Activated T-helper 17 cell treated with anti-CD3 and anti-CD28 coated beads, Interleukin-2, amount 50 U/mL, for 72 hours (primary cell): ENCODE data around the gene PALB2. TPM values are rescaled to one million over a fixed set of nuclear protein-coding genes. Genes with fewer than 3 reads are reported as not detected.

Experiments
- ATAC-seq: fragments of 150-1000 bp; cut with Tn5 transposase; replicated peaks from 2 replicates; pipeline ENCODE4 v1.10.0; 2021; ENCODE audit warnings: mild to moderate bottlenecking, moderate library complexity
- H3K27ac Mint-ChIP-seq: one replicate; pipeline ENCODE4 v1.8.0; 2022; ENCODE audit warnings: mixed read lengths
- H3K27me3 Mint-ChIP-seq: one replicate; pipeline ENCODE4 v1.8.0; 2022; ENCODE audit warnings: mixed read lengths
- H3K36me3 Mint-ChIP-seq: one replicate; pipeline ENCODE4 v1.8.0; 2022; ENCODE audit warnings: low read depth, mild to moderate bottlenecking, mixed read lengths
- H3K4me1 Mint-ChIP-seq: one replicate; pipeline ENCODE4 v1.8.0; 2022; ENCODE audit warnings: mixed read lengths
- H3K4me3 Mint-ChIP-seq: one replicate; pipeline ENCODE4 v1.8.0; 2022; ENCODE audit warnings: mild to moderate bottlenecking, mixed read lengths
- H3K9me3 Mint-ChIP-seq: one replicate; pipeline ENCODE4 v1.8.0; 2022; ENCODE audit warnings: mixed read lengths
- total RNA-seq, 2 donors: library from RNA; stranded (reverse); gene quantifications; one replicate each; pipeline ENCODE4 v1.2.3, GENCODE V29; 2022

Gene PALB2
- total RNA-seq, result 10 to 100 TPM; 17.6 to 20.5 TPM

DNA sequence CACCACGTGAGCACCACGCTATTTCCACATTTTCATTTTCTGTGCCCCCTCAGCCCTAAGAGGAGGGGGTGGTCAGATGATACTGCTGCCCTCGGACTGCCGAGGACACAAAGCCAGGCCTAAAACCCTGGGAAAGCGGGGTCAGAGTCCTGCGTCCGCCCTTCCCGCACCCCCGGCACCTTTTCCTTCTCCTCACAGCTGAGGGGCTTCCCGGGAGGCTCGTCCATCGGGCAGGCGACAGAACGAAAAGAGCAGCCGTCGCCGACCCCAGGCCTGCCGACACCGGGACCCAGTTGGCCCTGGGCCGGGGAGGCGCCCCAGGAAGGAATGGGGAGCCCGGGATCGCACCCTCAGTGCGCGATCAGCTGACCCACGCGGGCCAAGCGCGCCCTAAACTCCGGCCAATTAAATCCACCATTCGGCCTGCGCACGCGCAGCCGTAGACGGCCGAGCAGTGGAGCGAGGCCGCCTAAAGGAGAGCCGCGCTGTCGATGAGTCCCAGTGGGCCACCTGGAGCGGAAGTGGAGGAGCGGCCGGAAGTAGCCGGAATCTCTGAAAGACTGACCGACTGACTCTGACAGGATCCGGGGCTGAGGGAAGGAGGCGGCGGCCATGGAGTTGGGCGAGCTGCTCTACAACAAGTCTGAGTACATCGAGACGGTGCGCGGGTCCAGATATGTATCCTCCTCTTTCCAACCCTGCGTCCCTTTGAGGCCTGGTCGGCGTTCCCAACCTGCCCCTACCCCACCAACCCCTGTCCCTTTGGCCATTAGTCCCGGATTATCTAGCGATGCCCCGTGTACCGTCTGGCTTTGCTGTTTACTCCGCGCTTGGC lies at the start of gene PALB2, which contains the start of gene DCTN5:
PALB2 (minus strand) TSS at position 380 of the 835 bp plus-strand sequence; CDS start at position 227, 153 bp downstream.
DCTN5 (plus strand) TSS at position 536 of the 835 bp plus-strand sequence; CDS start at position 613, 77 bp downstream.
- Mint-ChIP-seq H3K27me3 (no peaks in the 10 kb centered on the region), H3K36me3 (peaks cover 79% of the 10 kb centered on the region), H3K27ac (peak within 1 kb of the TSS; percentile 98), H3K9me3 (no peaks in the 10 kb centered on the region), H3K4me1 (peaks cover 16% of the 10 kb centered on the region), H3K4me3 (peak within 1 kb of the TSS; percentile 96)
- ATAC-seq, result peak; percentile 99

DNA sequence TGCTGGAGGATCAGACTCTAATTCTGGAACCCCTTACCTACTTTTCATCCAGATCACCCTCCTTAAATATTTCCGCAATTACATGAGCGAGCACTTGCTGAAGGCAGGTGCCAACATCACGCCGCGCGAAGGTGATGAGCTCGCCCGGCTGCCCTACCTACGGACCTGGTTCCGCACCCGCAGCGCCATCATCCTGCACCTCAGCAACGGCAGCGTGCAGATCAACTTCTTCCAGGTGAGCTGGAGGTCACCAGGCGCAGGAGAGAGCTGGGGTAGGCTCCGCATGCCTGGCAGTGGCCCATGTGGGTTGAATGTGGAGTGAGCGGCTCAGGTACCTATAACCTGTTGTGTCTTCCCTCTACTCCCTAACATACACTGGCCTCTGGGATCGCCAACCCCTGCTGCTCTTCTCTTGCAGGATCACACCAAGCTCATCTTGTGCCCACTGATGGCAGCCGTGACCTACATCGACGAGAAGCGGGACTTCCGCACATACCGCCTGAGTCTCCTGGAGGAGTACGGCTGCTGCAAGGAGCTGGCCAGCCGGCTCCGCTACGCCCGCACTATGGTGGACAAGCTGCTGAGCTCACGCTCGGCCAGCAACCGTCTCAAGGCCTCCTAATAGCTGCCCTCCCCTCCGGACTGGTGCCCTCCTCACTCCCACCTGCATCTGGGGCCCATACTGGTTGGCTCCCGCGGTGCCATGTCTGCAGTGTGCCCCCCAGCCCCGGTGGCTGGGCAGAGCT lies 48.5 kb upstream of the PALB2 start:
- peaks cover 60% of the 10 kb centered on the region for H3K36me3 Mint-ChIP-seq
- no peak for ATAC-seq
- H3K4me1 Mint-ChIP-seq, result no peaks in the 10 kb centered on the region
- no peak overlapping the region for H3K27ac Mint-ChIP-seq
- H3K27me3 Mint-ChIP-seq, result no peaks in the 10 kb centered on the region
- H3K4me3 Mint-ChIP-seq, result no peak overlapping the region
- H3K9me3 Mint-ChIP-seq, result no peaks in the 10 kb centered on the region

DNA sequence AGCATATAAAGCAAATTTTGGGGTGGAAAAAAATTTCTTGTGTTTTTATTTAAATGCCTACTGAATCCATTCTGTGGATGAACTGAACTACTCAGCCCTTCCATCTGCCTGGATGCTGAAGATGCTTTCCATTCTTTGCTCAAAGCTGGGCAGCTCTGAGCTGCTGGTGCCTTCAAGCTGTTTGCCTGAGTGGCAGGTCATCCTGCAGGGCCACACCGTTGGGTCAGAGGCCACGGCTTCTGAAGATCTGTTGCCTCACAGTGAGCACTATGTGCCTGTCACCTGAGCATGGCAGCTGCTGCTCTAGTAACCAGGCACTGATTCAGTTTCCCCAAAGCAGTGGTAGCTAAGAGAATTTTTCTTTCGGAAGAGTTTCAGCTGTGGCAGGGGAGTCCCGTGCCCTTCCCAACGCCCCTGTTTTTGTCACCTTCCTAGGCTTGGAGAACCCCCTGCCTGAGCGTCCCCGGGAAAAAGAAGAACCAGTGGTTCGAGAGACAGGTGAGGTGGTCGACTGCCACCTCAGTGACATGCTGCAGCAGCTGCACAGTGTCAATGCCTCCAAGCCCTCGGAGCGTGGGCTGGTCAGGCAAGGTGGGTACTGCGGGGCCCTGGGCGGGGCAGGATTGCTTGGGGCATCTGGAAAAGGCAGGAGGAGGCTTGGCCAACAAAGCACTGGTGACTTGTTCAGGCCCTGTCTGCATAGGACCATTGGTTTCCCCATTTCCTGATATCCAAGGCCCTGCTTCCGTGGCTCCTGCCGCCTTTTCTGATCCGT lies 46.1 kb upstream of the PALB2 start:
- no peaks in the 10 kb centered on the region for H3K27me3 Mint-ChIP-seq
- H3K9me3 Mint-ChIP-seq, result no peaks in the 10 kb centered on the region
- H3K27ac Mint-ChIP-seq, result no peak overlapping the region
- no peak overlapping the region for H3K4me3 Mint-ChIP-seq
- no peak for ATAC-seq
- H3K4me1 Mint-ChIP-seq, result no peaks in the 10 kb centered on the region
- peaks cover 84% of the 10 kb centered on the region for H3K36me3 Mint-ChIP-seq

DNA sequence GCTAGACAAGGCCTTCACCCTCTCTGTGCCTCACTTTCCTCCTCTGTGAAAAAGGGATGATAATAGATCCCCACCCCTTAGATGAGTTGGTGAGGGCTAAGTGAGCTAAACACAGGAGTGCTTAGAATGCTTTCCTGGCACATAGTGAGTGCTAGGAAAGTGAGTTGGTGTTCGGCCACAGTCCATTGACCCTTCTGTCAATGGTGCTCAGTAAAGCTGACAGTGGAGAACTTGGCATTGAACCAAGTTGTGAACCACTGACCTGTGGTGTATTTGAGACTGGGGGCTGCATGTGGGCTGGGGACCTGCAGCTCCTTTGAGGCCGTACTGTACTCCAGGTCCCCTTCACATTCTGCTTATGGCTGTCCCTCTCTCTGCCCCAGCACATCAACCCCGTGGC lies 42.4 kb upstream of the PALB2 start:
- ATAC-seq, result no peak
- Mint-ChIP-seq H3K4me1 (peaks cover 5% of the 10 kb centered on the region), H3K27me3 (no peaks in the 10 kb centered on the region), H3K27ac (no peak overlapping the region), H3K36me3 (peaks cover 100% of the 10 kb centered on the region), H3K9me3 (no peaks in the 10 kb centered on the region), H3K4me3 (no peak overlapping the region)

DNA sequence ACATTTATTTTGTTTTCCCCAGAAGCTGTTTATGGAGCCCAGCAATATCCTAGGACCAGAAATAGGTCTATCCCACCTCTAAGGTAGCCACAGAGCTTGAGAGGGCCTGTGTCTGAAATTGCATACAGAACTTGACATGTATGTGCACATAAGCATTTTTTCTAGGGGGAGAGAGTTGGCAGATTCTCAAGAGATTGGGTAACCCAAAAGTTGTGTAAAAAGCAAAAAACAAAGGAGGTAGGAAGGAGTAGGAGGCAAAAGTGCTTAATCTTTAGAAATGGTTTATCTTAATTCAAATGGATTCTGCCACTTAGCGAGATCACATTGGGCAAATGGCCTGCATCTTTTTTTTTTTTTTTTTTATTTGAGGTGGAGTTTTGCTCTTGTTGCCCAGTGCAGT lies 41.1 kb upstream of the PALB2 start:
- H3K9me3 Mint-ChIP-seq, result no peaks in the 10 kb centered on the region

DNA sequence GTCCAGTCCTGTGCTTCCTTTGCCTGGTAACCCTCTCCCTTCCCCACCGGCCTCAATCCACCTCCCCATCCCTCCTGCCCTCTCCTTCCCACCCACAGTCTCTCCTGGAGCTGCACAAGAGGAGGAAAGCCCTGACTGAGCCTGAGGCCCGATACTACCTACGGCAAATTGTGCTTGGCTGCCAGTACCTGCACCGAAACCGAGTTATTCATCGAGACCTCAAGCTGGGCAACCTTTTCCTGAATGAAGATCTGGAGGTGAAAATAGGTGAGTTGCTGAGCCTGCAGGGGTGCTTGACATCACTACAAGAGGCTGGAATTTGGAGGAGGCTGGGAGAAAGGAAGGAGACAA lies 38.9 kb upstream of the PALB2 start:
- H3K9me3 Mint-ChIP-seq, result no peaks in the 10 kb centered on the region
- peak overlapping the region; percentile 89 for H3K4me3 Mint-ChIP-seq
- H3K27ac Mint-ChIP-seq, result peak overlapping the region; percentile 78
- peaks cover 5% of the 10 kb centered on the region for H3K4me1 Mint-ChIP-seq
- H3K27me3 Mint-ChIP-seq, result no peaks in the 10 kb centered on the region
- ATAC-seq, result no peak
- H3K36me3 Mint-ChIP-seq, result peaks cover 69% of the 10 kb centered on the region

More for the DNA sequence above, 41.1 kb upstream of the PALB2 start:
- H3K27me3 Mint-ChIP-seq, result no peaks in the 10 kb centered on the region
- H3K4me1 Mint-ChIP-seq, result peaks cover 5% of the 10 kb centered on the region
- no peak overlapping the region for H3K4me3 Mint-ChIP-seq
- H3K36me3 Mint-ChIP-seq, result peaks cover 88% of the 10 kb centered on the region
- no peak for ATAC-seq
- no peak overlapping the region for H3K27ac Mint-ChIP-seq

DNA sequence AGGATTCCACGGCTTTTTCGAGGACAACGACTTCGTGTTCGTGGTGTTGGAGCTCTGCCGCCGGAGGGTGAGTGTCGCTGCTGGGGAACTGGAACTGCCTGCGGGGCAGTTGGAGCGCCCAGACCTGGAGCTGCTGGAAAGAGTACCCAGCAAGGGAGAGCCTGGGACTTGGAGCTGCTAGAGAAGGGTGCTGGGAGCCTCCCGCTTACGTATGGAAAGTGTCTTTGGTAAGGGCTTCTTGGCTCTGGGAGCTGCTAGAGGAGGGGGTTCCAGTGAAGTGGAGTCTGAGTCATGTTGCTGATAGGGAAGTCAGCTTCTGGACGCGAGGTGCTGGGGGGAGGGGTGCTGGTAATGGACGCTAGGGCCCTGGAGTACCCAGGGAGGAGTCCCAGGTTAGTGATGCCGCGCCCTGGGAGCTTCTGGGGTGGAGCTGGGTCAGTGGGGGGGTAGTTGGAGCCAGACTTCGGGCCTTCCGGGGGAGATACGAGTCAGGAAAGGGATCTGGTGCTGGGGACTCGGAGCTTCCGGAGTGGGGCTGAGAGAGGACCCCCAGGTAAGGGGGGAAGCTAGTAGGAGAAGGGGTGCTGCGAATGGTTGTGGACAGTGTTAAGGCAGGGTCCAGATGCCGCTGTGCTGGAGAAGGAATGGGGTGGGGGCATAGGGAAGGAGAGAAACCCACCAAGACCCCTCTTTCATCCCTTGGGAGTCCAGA lies 38.3 kb upstream of the PALB2 start:
- Mint-ChIP-seq H3K4me3 (peak overlapping the region; percentile 89), H3K27me3 (no peaks in the 10 kb centered on the region), H3K36me3 (peaks cover 69% of the 10 kb centered on the region), H3K27ac (peak overlapping the region; percentile 78), H3K4me1 (peaks cover 5% of the 10 kb centered on the region), H3K9me3 (no peaks in the 10 kb centered on the region)
- ATAC-seq, result peak; percentile 10

DNA sequence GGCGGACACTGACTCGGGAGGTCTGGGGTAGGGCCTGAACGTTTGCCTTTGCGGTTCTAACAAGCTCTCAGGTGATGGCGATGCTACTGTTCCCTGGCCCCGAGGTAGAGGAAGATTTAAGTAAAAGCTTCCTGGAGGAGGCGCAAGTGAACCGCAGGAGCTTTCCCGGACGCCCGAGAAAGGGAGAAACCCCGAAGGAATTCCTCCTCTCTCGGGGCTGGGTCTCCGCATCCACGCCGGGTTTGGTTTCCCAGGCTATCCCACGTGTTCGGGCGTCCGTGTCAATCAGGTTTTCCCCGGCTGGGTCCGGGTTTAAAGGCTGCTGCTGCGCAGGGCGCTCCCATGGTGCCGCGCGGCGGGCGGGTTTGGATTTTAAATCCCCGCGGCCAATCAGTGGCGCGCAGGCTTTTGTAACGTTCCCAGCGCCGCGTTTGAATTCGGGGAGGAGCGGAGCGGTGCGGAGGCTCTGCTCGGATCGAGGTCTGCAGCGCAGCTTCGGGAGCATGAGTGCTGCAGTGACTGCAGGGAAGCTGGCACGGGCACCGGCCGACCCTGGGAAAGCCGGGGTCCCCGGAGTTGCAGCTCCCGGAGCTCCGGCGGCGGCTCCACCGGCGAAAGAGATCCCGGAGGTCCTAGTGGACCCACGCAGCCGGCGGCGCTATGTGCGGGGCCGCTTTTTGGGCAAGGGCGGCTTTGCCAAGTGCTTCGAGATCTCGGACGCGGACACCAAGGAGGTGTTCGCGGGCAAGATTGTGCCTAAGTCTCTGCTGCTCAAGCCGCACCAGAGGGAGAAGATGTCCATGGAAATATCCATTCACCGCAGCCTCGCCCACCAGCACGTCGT lies 37.5 kb upstream of the PALB2 start, which contains the start of gene PLK1:
PLK1 (plus strand) TSS at position 460 of the 844 bp plus-strand sequence; CDS start at position 504, 44 bp downstream.
- Mint-ChIP-seq H3K27ac (peak within 1 kb of the TSS; percentile 78), H3K4me3 (peak within 1 kb of the TSS; percentile 89), H3K4me1 (peaks cover 5% of the 10 kb centered on the region), H3K27me3 (no peaks in the 10 kb centered on the region), H3K36me3 (peaks cover 68% of the 10 kb centered on the region), H3K9me3 (no peaks in the 10 kb centered on the region)
- peak; percentile 97 for ATAC-seq

DNA sequence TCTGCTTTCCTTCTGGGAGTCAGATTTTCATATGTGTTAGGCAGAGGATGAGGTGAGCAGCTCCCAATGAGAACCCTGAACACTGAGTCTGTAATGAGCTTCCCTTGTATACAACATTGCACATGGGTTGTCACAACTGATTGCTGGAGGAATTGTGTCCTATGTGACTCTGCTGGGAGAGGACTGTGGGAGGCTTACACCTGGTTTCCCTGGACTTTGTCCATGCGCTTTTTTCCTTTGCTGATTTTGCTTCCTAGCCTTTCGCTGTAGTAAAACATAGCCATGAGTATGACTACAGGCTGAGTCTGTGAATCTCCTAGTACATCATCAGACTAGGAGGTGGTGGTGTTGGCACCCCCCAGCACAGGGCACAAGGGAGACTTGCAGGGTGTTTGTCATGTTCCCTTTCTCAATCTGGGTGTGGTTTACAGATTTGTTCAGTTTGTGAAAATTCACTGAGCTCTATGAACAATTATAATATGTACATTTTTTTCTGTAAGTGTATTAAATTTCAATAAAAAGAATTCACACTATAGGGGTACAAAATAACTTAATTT lies 35.9 kb upstream of the PALB2 start:
- peak overlapping the region; percentile 89 for H3K4me3 Mint-ChIP-seq
- no peak overlapping the region for H3K27ac Mint-ChIP-seq
- no peaks in the 10 kb centered on the region for H3K27me3 Mint-ChIP-seq
- ATAC-seq, result no peak
- H3K36me3 Mint-ChIP-seq, result peaks cover 68% of the 10 kb centered on the region
- no peaks in the 10 kb centered on the region for H3K9me3 Mint-ChIP-seq
- H3K4me1 Mint-ChIP-seq, result peaks cover 5% of the 10 kb centered on the region

DNA sequence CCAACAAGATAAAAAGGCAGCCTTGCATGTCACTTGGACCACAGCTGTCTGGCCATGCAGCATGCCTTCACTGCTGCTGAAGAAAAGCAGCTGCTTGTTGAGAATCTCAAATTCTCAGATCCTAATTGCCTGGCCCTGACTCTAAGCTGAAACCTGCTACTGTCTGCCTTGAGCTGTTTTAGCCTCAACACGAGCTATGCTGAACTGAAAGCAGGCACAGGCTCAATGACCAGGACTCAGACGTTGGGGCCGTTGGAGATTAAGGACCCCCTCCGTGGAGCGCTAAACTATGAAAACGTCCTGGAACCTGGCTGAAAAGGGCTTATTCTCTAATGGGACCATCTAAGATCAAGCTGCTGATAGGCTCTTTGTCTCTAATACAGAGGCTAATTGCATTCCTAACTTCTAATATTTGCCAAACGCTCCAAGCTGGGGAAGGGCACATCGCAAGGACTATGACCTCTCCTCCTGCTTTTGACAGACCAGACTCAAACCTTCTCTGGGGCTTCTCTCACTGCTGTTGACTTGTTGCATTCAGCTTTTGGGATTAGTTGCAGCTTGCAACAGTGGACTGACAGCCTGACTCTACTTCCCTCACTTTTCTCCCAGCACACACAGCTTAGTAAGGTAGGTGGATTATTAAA lies 33.0 kb upstream of the PALB2 start:
- ATAC-seq, result no peak
- H3K27me3 Mint-ChIP-seq, result no peaks in the 10 kb centered on the region
- peaks cover 15% of the 10 kb centered on the region for H3K4me1 Mint-ChIP-seq
- H3K27ac Mint-ChIP-seq, result no peak overlapping the region
- H3K36me3 Mint-ChIP-seq, result peaks cover 67% of the 10 kb centered on the region
- no peak overlapping the region for H3K4me3 Mint-ChIP-seq
- H3K9me3 Mint-ChIP-seq, result no peaks in the 10 kb centered on the region

DNA sequence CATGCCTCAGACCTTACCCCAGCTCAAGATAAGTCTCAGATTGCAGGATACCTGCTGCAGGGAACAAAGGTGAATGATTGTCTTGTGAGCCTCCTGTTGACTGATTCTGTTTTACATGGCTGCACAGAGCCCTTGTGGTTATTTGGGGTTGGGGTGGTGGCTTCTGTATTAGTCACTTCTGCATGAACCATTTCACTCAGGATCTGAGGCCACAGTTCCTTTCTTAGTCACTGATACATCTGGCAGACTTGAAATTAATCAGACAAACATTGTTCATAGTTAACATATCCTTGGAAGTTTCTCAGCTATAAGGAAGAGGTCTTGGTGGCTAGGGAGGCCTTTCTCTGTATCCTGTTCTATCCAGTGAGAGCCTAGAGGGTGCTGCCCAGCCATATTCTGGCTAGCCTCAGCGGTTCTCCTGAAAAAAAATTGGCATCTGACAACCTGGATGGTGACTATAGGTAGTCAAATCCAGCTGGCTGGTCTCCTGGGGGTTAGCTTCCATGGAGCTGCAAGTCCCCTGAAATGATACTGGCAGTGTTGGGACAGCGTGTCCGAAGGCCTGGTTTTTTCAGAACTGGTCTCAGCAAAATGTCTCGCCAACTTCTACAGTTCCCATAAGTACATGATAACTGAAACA lies 29.1 kb upstream of the PALB2 start:
- Mint-ChIP-seq H3K4me1 (peaks cover 20% of the 10 kb centered on the region), H3K27me3 (no peaks in the 10 kb centered on the region), H3K9me3 (no peaks in the 10 kb centered on the region), H3K27ac (peak overlapping the region; percentile 81), H3K4me3 (peak overlapping the region; percentile 48), H3K36me3 (peaks cover 98% of the 10 kb centered on the region)
- ATAC-seq, result peak; percentile 100

DNA sequence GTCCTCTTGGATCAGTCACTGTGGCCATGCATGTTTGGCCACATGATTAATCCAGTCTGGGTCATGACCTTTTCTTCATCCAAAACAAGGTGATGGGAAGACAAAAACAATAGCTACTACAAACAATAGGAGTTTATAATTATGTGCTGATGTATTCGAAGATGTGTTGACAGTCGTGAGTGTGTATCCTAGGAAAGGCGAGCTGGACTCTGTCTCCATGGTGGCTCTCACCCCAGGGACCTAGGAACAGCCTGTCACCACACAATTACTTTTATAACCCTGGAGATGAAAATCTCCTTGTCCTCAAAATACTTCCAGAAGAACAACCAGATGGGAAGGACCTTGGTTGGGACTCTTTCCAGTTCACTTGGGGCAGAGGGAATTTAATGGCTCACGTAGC lies 27.8 kb upstream of the PALB2 start:
- peaks cover 23% of the 10 kb centered on the region for H3K4me1 Mint-ChIP-seq
- no peaks in the 10 kb centered on the region for H3K27me3 Mint-ChIP-seq
- ATAC-seq, result no peak
- H3K4me3 Mint-ChIP-seq, result no peak overlapping the region
- H3K9me3 Mint-ChIP-seq, result no peaks in the 10 kb centered on the region
- H3K36me3 Mint-ChIP-seq, result peaks cover 99% of the 10 kb centered on the region
- peak overlapping the region; percentile 20 for H3K27ac Mint-ChIP-seq
